SK-N-MC (cell line): Measurements from ENCODE around the gene WFDC6.

ENCODE experiments used
- EZH2 ChIP-seq: fragments of 200-600 bp; sonication (generic); IDR thresholded peaks from one replicate; pipeline ENCODE4 v1.6.1; 2017; ENCODE audit warnings: antibody characterized with exemption
- FOXP2 ChIP-seq: optimal IDR thresholded peaks from 2 replicates; pipeline ENCODE3; 2011; ENCODE audit warnings: mild to moderate bottlenecking, moderate library complexity; ENCODE audit not compliant: insufficient read depth; ENCODE audit errors: extremely low read length, control extremely low read depth
- POLR2AphosphoS5 ChIP-seq: IDR thresholded peaks from 2 replicates; pipeline ENCODE4 v1.6.1; 2012; ENCODE audit warnings: mild to moderate bottlenecking, low read depth, low read length, borderline replicate concordance

- no peak for TF ChIP-seq EZH2
- TF ChIP-seq POLR2AphosphoS5 = no peak
- TF ChIP-seq FOXP2 = no peak
Measured at GRCh38 chr20:45578231-45578630, 38.9 kb upstream of the WFDC6 start.
